ENCODE data around the gene IL33.

DNA sequence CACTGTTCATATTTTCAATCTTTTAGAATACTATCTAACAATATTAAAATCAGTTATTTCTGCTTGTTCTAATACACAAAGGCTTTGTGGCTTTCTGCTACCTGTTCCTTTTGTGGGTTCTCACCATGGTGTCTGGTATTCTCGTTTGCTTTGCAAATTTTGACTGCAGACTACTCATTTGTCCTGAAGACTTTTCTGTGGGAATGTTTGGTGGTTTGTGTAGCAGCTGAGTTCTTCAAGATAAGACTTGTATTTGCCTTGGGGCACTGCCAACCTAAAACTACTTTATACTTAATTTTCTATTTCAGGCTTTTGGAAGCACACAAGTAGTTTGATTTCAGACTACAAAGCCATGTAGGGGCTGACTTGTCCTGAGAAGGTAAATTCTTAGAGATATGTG is 11.1 kb downstream of the IL33 start:
- TF ChIP-seq CTCF (optimal IDR thresholded peaks at IDR 0.05 in 1 of 3, IDR thresholded peaks at IDR 0.05 in 1 of 3, conservative IDR thresholded peaks at IDR 0.05 in 1 of 3; ENCODE audit: extremely low read depth in 1 of 3, insufficient read depth in 2 of 3, low read length in 3 of 3), result no peak
- no peak for TF ChIP-seq EZH2 (IDR thresholded peaks at IDR 0.05; ENCODE audit: low read length)

All from keratinocyte (primary cell).